Stimulated activated CD8-positive, alpha-beta memory T cell treated with anti-CD3 and anti-CD28 coated beads, Interleukin-4, amount 100 ng/mL, for 1 hour (primary cell): Measurements from ENCODE around the gene TOGARAM1.

Experiments used
- DNase-seq, 2 donors: peaks; one replicate each; pipeline ENCODE4 v3.0.0-alpha.2; 2020; ENCODE audit warnings: low read depth in 2 of 2, low spot score in 1 of 2

Gene TOGARAM1

GRCh38 chr14:44963775-44964380, 1.9 kb downstream of the TOGARAM1 start:
- DNase-seq = no peak

GRCh38 chr14:44966601-44967336, 4.8 kb downstream of the TOGARAM1 start:
- DNase-seq = no peak

- DNase-seq = no peak
Measured at GRCh38 chr14:44968714-44969113, 6.7 kb downstream of the TOGARAM1 start.

GRCh38 chr14:44970907-44971306, 8.9 kb downstream of the TOGARAM1 start:
- no peak for DNase-seq

- no peak for DNase-seq
Measured at GRCh38 chr14:44971459-44971858, 9.5 kb downstream of the TOGARAM1 start.

- no peak for DNase-seq
Measured at GRCh38 chr14:44979273-44979672, 17.3 kb downstream of the TOGARAM1 start.

GRCh38 chr14:44979740-44980356, 17.9 kb downstream of the TOGARAM1 start:
- DNase-seq = no peak

GRCh38 chr14:44981198-44981597, 19.2 kb downstream of the TOGARAM1 start:
- no peak for DNase-seq

GRCh38 chr14:44982594-44982993, 20.6 kb downstream of the TOGARAM1 start:
- no peak for DNase-seq

- DNase-seq = no peak
Measured at GRCh38 chr14:44988694-44989093, 26.7 kb downstream of the TOGARAM1 start.

- DNase-seq = no peak
Measured at GRCh38 chr14:44989497-44990440, 27.8 kb downstream of the TOGARAM1 start.

GRCh38 chr14:44990533-44990932, 28.5 kb downstream of the TOGARAM1 start:
- DNase-seq = no peak

- no peak for DNase-seq
Measured at GRCh38 chr14:44995196-44995595, 33.2 kb downstream of the TOGARAM1 start.

GRCh38 chr14:44995770-44996294, 33.8 kb downstream of the TOGARAM1 start:
- no peak for DNase-seq

GRCh38 chr14:45003924-45004323, 41.9 kb downstream of the TOGARAM1 start:
- DNase-seq = no peak

- DNase-seq = no peak
Measured at GRCh38 chr14:45015133-45015532, 53.1 kb downstream of the TOGARAM1 start.

GRCh38 chr14:45028107-45028626, 66.2 kb downstream of the TOGARAM1 start:
- no peak for DNase-seq

- no peak for DNase-seq
Measured at GRCh38 chr14:45034730-45035129, 72.7 kb downstream of the TOGARAM1 start.

- DNase-seq = no peak
Measured at GRCh38 chr14:45038256-45038655, 76.3 kb downstream of the TOGARAM1 start.

GRCh38 chr14:45038865-45039264, 76.9 kb downstream of the TOGARAM1 start:
- DNase-seq = no peak

GRCh38 chr14:45039390-45039789, 77.4 kb downstream of the TOGARAM1 start:
- DNase-seq = no peak
